CMK (cell line): ENCODE measurements around the gene PRPF31.

Source experiments
- DNase-seq: peaks from one replicate; pipeline ENCODE4 v3.0.0-alpha.2; 2010; ENCODE audit warnings: low read depth

PRPF31 gene

DNA sequence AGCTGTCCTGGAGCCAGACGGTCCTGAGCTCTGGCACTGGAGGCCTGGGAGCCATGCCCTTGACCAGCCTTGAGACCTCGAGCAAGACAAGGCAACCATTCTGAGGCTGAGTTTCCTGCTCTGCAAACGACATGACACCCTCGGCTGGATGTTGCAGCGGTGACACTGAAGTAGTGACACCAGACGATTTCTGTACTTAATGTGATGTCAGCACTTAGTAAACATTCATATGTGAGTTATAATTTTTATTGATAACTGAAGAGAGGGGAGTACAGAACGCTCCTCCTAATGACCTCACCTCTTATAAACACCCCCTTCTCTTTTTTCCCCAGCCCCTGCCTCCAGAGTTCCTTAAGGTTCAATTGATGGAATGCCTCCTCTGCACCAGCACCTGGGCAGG, 7.1 kb upstream of the PRPF31 start:
- no peak for DNase-seq

DNA sequence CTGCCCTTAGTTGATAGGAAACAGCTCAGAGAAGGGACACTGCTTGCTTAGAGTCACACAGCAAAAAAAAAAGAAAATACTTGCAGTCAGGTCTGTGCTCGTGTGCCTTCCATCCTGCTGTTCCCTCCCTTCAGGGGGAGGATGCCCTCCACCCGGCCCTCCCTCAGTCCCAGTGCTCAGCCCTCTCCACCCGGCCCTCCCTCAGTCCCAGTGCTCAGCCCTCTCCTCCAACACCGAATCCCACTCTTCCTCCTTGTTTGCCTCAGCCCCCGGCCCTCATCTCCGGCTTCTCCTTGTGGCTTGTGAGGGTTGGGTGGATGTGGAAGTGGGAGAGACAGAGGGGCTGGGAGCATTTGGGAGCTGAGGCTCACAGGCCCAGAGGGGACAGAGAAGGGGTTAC, 5.9 kb upstream of the PRPF31 start:
- DNase-seq, result no peak

DNA sequence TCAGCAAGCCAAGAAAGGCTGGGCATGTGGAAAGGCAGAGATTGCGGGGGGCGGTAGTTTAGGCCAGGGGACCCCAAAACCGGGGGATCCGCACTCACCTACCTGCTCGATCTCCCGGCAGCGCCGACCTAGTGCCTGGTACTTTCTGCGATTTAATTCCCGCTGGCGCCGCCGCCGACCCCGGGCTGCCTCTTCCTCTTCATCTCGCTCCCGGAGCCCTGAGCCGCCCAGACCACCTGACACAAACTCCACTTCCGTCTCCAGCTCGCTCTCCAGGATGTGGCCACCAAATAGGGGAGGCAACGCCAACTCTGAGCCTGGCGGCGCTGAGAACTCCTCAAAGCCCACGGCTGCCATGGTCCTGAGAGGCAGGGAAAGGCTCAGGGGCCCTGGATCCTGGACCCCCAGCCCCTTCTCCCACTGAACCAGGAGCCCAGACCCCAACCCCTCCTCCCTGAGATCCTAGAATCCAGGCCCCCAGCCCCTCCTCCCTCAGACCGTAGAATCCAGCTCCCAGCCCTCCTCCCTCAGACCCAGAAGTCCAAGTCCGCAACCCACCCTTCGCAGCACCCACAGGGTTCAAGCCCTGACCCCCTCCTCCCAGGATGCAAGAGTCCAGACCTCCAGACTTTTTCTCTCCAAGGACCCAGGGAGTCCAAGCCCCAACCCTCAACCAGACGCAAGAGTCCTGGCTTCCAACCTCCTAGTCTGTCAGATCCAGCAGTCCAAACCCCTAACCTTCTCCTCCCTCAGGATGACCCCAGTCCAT, 1.0 kb upstream of the PRPF31 start:
- DNase-seq, result peak; percentile 54

GRCh38 chr19:54121259-54121658, 5.7 kb downstream of the PRPF31 start:
- no peak for DNase-seq

DNA sequence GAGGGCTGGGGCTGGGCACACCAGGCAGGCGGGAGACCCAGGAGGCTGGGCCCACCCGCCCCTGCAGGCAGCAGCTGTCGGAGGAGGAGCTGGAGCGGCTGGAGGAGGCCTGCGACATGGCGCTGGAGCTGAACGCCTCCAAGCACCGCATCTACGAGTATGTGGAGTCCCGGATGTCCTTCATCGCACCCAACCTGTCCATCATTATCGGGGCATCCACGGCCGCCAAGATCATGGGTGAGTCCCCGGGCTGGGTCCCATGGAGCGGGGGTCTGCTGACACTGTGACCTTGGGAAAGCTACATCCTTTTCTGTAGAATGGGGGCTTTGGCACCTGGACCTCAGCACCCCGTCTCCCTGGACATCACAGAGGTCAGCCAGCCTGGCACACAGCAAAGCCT, 8.1 kb downstream of the PRPF31 start:
- no peak for DNase-seq

DNA sequence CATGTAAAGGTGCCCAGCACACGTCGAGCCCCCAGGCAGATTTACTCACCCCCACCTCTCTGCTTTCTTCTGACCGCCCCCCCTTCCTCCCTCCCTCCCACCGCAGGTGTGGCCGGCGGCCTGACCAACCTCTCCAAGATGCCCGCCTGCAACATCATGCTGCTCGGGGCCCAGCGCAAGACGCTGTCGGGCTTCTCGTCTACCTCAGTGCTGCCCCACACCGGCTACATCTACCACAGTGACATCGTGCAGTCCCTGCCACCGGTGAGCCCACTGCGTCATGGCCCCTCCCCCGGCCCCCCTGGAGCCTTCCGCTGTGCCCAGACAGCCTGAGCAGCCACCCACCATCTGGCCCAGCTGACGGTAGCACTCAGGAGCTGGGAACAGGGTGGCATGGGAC, 8.8 kb downstream of the PRPF31 start:
- DNase-seq, result no peak

GRCh38 chr19:54125713-54126112, 10.2 kb downstream of the PRPF31 start:
- DNase-seq, result no peak

- no peak for DNase-seq
Observed at GRCh38 chr19:54127688-54128440, 12.3 kb downstream of the PRPF31 start.

GRCh38 chr19:54128441-54128725, 12.8 kb downstream of the PRPF31 start:
- no peak for DNase-seq

DNA sequence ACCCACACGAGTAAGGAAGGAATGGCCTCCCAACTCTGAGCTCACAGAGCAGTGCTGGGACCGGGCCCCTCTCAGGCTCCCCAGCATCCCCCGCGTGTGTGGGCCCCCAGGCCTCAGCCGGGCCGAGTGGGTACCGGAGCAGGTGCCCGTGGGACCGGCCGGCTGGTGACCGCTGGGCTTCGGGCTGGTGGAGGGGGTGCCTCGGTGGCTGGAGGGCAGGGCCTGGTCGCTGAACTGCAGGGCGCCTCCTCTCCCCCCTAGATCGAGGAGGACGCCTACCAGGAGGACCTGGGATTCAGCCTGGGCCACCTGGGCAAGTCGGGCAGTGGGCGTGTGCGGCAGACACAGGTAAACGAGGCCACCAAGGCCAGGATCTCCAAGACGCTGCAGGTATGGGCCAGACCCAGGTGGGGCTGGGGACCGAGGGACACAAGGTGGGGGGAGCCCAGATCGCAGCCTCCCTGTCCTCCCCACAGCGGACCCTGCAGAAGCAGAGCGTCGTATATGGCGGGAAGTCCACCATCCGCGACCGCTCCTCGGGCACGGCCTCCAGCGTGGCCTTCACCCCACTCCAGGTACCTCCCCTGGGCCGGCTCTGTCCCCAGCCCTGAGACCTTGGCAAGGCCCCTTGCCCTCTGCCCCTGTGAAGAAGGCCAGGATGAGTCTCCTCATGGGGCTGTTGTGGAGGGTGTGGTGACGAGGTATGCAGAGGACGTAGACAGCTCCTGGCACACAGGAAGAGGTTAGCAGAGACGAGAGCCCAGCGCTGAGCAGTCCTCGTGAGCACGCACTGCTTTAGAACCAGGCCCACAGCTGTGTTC, 13.5 kb downstream of the PRPF31 start:
- DNase-seq, result no peak

DNA sequence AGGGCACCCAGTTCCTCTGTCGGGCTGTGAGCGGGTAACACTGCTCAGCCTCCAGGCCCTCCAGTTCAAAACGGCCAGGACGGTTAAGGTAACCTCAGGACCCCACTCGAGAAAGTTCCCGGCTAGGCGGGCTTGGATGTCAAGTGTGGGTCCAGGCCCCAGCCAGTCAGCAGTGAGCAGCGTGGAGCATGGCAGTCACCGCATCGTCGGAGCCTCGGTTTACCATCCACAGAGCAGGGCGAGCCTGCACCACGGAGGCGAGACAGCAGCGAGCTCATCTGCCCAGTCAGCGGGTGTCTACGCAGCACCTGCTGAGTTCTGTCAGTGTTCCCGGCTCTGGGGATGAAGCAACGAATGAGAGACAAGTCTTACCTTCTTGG, 14.1 kb downstream of the PRPF31 start:
- DNase-seq, result no peak

- DNase-seq, result peak; percentile 38
Observed at GRCh38 chr19:54133312-54133956, 17.9 kb downstream of the PRPF31 start.

DNA sequence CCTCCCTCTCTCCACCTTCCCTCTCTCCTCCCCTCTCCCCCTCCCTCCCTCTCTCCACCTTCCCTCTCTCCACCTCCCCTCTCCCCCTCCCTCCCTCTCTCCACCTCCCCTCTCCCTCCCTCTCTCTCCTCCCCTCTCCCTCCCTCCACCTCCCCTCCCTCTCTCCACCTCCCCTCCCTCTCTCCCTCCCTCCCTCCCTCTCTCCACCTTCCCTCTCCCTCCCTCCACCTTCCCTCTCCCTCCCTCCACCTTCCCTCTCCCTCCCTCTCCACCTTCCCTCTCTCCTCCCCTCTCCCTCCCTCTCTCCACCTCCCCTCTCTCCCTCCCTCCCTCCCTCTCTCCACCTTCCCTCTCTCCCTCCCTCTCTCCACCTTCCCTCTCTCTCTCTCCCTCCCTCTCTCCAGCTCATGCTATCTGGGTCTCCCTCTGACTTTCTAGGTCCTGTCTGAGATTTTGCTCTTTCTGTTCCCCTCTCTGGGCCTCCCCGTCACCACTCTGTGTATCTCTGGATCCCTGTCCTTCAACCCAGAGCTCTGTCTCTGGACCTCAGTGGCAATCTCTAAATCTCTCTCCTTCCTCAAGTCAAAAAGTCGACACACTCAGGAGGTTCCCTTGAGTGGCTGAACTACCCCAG, 18.5 kb downstream of the PRPF31 start:
- DNase-seq, result no peak

- DNase-seq, result no peak
Observed at GRCh38 chr19:54136086-54136863, 20.7 kb downstream of the PRPF31 start.

DNA sequence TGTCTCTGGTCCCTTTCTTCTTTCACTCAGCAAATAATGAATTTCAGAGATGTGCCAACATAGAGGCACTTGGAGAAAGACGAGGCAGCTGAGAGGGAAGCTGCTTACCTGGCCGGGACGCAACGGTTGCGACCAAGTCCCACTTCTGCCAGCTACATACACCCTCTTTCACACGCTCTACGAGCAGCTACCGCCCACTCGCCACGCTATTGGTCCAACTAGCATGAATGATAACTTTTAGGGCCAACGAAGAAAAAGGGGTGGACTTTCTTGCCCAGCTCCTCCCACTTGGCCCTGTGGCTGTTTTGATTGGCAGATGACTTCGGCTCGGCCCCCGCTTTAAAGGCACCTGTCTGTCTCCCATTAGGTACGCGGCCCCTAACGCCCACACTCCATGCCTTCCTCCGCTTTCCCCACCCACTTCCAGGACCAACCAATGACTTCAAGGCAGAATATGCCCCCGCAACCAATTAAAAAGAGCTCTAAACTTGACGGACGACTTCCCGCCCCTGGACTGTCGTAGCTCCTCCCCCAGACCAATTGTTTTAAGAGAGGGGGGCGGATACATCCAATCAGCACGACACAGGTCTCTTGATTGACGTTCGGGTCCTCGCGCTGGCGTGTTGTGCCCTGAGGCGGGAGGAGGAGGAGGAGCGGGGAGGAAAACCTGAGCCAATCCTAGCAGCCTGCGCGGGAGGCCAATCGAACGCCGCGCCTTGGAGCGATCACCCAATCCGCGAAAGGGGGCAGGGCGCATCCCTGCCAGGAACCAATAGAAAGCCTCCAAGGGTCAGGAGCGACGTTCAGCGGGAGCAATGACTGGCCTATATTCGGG, 21.5 kb downstream of the PRPF31 start:
- DNase-seq, result peak; percentile 100

GRCh38 chr19:54137699-54138488, 22.3 kb downstream of the PRPF31 start, which contains the start of gene CNOT3:
CNOT3 (plus strand) TSS chr19:54137762; CDS start chr19:54142979, 5,217 bp downstream.
- no peak for DNase-seq

GRCh38 chr19:54138489-54139256, 23.1 kb downstream of the PRPF31 start:
- DNase-seq, result no peak

GRCh38 chr19:54141356-54141755, 25.8 kb downstream of the PRPF31 start:
- DNase-seq, result no peak
